DOHH2 (cell line): Measurements from ENCODE around the gene SHC3.

Experiments used
- H3F3A ChIP-seq: fragments of 200-600 bp; sonication (generic), shearing (Covaris generic); 2 replicates; pipeline ENCODE4 v1.6.0; 2016; ENCODE audit warnings: antibody characterized with exemption, mild to moderate bottlenecking; ENCODE audit not compliant: control insufficient read depth, insufficient read depth
- H3K27ac ChIP-seq: fragments of 200-600 bp; sonication (generic); 2 replicates; pipeline ENCODE4 v1.5.1; 2014; ENCODE audit warnings: low read depth, mild to moderate bottlenecking, low read length, moderate library complexity
- H3K27me3 ChIP-seq: fragments of 200-600 bp; sonication (generic); 2 replicates; pipeline ENCODE4 v1.6.1; 2014; ENCODE audit warnings: mild to moderate bottlenecking, low read length, mixed read lengths; ENCODE audit not compliant: control insufficient read depth
- H3K36me3 ChIP-seq: fragments of 200-600 bp; sonication (generic); 2 replicates; pipeline ENCODE4 v1.6.1; 2014; ENCODE audit warnings: mild to moderate bottlenecking, low read length, moderate library complexity, mixed read lengths; ENCODE audit not compliant: control insufficient read depth
- H3K4me1 ChIP-seq: fragments of 200-600 bp; sonication (generic); 2 replicates; pipeline ENCODE4 v1.6.1; 2014; ENCODE audit warnings: mild to moderate bottlenecking, low read length, mixed read lengths; ENCODE audit not compliant: control insufficient read depth
- H3K4me2 ChIP-seq: fragments of 200-600 bp; sonication (generic); 2 replicates; pipeline ENCODE4 v1.6.0; 2014; ENCODE audit warnings: mild to moderate bottlenecking, low read length, moderate library complexity
- H3K4me3 ChIP-seq: fragments of 200-600 bp; sonication (generic); 2 replicates; pipeline ENCODE4 v1.5.1; 2014; ENCODE audit warnings: mild to moderate bottlenecking, low read length, mixed read lengths
- H3K79me2 ChIP-seq: fragments of 200-600 bp; sonication (generic); 2 replicates; pipeline ENCODE4 v1.6.1; 2014; ENCODE audit warnings: mild to moderate bottlenecking, low read length, mixed read lengths; ENCODE audit not compliant: control insufficient read depth
- H3K9me2 ChIP-seq: fragments of 200-600 bp; sonication (generic); replicated peaks from 2 replicates; pipeline ENCODE4 v1.6.1; 2014; ENCODE audit warnings: mild to moderate bottlenecking, low read length, mixed read lengths; ENCODE audit not compliant: control insufficient read depth
- H3K9me3 ChIP-seq: fragments of 200-600 bp; sonication (generic); 2 replicates; pipeline ENCODE4 v1.6.1; 2014; ENCODE audit warnings: antibody characterized with exemption, low read length, mixed read lengths; ENCODE audit not compliant: control insufficient read depth, insufficient read depth
- H4K20me1 ChIP-seq: fragments of 200-600 bp; sonication (generic); 2 replicates; pipeline ENCODE4 v1.6.0; 2014; ENCODE audit warnings: low read depth, mild to moderate bottlenecking, antibody characterized with exemption, low read length, moderate library complexity; ENCODE audit not compliant: control insufficient read depth, insufficient read depth
- EZH2phosphoT487 ChIP-seq: fragments of 200-600 bp; sonication (generic); IDR thresholded peaks from 2 replicates; pipeline ENCODE4 v1.6.1; 2017; ENCODE audit warnings: borderline replicate concordance, mild to moderate bottlenecking, antibody characterized with exemption, low read length, moderate library complexity, mixed read lengths
- TF ChIP-seq, protein P1 (sequence below): fragments of 200-600 bp; sonication (generic); IDR thresholded peaks from one replicate; pipeline ENCODE4 v1.5.1; 2014; ENCODE audit warnings: antibody characterized with exemption, mild to moderate bottlenecking, low read depth, low read length; ENCODE audit not compliant: poor library complexity, severe bottlenecking

The SHC3 gene

DNA sequence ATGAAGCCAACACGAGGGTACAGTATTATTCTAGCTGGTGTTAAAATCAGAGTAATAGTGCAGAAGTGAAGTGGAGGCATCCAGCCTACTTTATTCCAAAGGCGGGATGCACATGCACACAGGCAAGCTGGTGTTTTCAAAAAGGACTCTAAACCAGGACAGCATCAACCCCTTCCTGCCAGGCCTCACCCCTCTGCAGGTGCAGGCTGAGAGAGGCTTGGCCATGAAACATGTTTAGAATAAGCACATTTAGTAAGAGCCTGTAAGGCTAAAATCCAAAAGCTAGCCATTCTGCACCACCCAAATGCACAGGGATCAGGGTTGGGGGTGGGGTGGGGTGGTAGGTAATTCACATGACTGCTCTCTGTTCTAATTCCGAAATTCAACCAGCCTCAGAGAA, 71.2 kb downstream of the SHC3 start:
- no peaks in the 10 kb centered on the region for H4K20me1 ChIP-seq
- no peak overlapping the region for H3K4me2 ChIP-seq
- H3K4me3 ChIP-seq, result no peak overlapping the region
- TF ChIP-seq EZH2phosphoT487, result no peak
- TF ChIP-seq, protein P1, sequence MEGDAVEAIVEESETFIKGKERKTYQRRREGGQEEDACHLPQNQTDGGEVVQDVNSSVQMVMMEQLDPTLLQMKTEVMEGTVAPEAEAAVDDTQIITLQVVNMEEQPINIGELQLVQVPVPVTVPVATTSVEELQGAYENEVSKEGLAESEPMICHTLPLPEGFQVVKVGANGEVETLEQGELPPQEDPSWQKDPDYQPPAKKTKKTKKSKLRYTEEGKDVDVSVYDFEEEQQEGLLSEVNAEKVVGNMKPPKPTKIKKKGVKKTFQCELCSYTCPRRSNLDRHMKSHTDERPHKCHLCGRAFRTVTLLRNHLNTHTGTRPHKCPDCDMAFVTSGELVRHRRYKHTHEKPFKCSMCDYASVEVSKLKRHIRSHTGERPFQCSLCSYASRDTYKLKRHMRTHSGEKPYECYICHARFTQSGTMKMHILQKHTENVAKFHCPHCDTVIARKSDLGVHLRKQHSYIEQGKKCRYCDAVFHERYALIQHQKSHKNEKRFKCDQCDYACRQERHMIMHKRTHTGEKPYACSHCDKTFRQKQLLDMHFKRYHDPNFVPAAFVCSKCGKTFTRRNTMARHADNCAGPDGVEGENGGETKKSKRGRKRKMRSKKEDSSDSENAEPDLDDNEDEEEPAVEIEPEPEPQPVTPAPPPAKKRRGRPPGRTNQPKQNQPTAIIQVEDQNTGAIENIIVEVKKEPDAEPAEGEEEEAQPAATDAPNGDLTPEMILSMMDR, result no peak
- peaks cover 11% of the 10 kb centered on the region for H3K27me3 ChIP-seq
- no peaks in the 10 kb centered on the region for H3K4me1 ChIP-seq
- H3K36me3 ChIP-seq, result no peaks in the 10 kb centered on the region
- H3K79me2 ChIP-seq, result no peaks in the 10 kb centered on the region
- H3K9me3 ChIP-seq, result no peaks in the 10 kb centered on the region
- no peaks in the 10 kb centered on the region for H3K9me2 ChIP-seq
- no peak overlapping the region for H3K27ac ChIP-seq
- no peaks in the 10 kb centered on the region for H3F3A ChIP-seq

DNA sequence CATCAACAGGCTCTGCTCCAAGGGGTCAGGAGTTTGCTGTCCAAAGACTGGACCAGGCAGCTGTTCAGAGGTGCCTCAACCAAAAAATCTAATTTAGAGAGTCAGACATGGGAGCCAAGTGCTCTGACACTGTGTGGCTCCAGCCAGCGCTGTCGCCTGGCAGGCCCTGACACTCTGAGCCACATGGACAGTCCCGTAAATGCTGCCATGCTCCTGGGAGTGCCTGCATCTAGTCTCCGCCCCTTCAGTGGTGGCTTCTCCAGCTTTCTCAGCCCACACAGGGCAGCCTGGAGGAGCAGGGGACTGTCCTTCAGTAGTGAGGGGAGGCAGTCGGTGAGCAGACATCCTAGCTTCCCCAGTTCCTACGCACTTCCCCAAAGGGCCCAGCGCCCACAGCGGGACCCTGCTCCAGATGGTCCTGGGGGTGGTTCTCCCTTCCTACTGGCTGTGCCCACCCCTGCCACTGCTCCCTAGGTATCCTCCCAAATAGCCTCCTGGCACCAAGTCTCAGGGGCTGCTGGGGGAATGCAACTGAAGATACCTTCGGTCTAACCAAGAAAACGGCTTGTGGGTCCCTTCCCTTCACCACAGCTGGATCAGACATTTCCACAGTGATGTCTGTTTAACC, 72.3 kb downstream of the SHC3 start:
- Histone ChIP-seq H3K4me1 (no peaks in the 10 kb centered on the region), H3K4me3 (no peak overlapping the region), H4K20me1 (no peaks in the 10 kb centered on the region), H3K9me3 (no peaks in the 10 kb centered on the region), H3K79me2 (no peaks in the 10 kb centered on the region), H3K27me3 (peaks cover 7% of the 10 kb centered on the region), H3K27ac (no peak overlapping the region), H3K36me3 (no peaks in the 10 kb centered on the region), H3K9me2 (no peaks in the 10 kb centered on the region), H3F3A (no peaks in the 10 kb centered on the region), H3K4me2 (no peak overlapping the region)
- TF ChIP-seq, protein P1, result no peak
- TF ChIP-seq EZH2phosphoT487, result no peak

DNA sequence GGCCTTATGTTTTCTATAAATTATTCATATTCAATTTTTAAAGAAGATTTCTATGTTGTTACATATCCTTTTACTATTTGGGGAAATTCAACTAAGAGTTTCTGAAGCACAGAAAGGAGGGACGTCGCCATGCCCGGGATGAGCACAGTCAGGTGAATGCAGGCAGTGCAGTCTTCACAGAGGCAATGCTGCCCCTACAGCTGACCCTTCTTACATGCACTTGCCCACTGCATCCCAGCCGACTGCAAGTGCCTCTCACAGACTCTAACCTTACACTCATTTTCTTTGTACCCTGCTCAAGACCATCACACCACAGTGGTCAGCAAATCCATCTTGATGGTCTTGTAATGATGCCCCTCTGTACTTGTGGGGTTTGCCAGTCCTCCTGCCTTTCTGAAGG, 73.8 kb downstream of the SHC3 start:
- Histone ChIP-seq H3K27ac (no peak overlapping the region), H3K27me3 (peaks cover 5% of the 10 kb centered on the region; the same call in 1 of the 2 replicates), H3K9me3 (no peaks in the 10 kb centered on the region), H3K36me3 (no peaks in the 10 kb centered on the region), H3K9me2 (no peaks in the 10 kb centered on the region), H3F3A (no peaks in the 10 kb centered on the region), H3K4me1 (no peaks in the 10 kb centered on the region), H3K4me2 (no peak overlapping the region), H3K79me2 (no peaks in the 10 kb centered on the region), H4K20me1 (no peaks in the 10 kb centered on the region), H3K4me3 (no peak overlapping the region)
- TF ChIP-seq EZH2phosphoT487, result no peak
- TF ChIP-seq, protein P1, result no peak
